Upper lobe of left lung (tissue), 4 donors: ENCODE results near the gene KCNH8.

ENCODE experiments used
- EP300 ChIP-seq, 4 donors: sonication (generic); formaldehyde crosslinking; IDR thresholded peaks; one replicate each; pipeline ENCODE4 v1.5.1; 2017; ENCODE audit warnings: antibody characterized with exemption in 4 of 4, control low read depth in 2 of 4
- POLR2A ChIP-seq, 4 donors: fragments of 450-650 bp; IDR thresholded peaks; one replicate each; pipeline ENCODE4 v1.5.1; 2016 to 2017; ENCODE audit warnings: antibody characterized with exemption in 4 of 4, mild to moderate bottlenecking in 2 of 4
- TF ChIP-seq, protein P1 (sequence below), 6 experiments: fragments of 450-650 bp in 4 of 6; fragments of 200-600 bp in 2 of 6; sonication (generic) in 2 of 6; IDR thresholded peaks; one replicate each; pipeline ENCODE4 v1.5.1; 2016 to 2019; ENCODE audit warnings: antibody characterized with exemption in 6 of 6

DNA sequence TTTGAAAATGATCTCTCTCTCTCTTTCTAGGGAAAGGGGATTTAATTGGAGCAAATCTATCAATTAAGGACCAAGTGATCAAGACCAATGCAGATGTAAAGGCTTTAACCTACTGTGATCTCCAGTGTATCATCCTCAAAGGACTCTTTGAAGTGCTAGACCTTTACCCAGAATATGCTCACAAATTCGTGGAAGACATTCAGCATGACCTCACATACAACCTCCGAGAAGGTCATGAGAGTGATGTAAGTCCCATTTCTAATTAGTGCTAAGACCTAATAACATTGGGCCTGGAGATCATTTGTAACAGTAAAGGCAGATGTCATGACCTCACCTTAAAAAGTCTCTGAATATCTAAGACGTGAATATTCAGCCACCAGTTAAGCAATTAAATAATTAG lies 308.4 kb downstream of the KCNH8 start:
- TF ChIP-seq EP300 (IDR thresholded peaks at IDR 0.05), result no peak
- no peak for TF ChIP-seq POLR2A (IDR thresholded peaks at IDR 0.05)
- TF ChIP-seq, protein P1, sequence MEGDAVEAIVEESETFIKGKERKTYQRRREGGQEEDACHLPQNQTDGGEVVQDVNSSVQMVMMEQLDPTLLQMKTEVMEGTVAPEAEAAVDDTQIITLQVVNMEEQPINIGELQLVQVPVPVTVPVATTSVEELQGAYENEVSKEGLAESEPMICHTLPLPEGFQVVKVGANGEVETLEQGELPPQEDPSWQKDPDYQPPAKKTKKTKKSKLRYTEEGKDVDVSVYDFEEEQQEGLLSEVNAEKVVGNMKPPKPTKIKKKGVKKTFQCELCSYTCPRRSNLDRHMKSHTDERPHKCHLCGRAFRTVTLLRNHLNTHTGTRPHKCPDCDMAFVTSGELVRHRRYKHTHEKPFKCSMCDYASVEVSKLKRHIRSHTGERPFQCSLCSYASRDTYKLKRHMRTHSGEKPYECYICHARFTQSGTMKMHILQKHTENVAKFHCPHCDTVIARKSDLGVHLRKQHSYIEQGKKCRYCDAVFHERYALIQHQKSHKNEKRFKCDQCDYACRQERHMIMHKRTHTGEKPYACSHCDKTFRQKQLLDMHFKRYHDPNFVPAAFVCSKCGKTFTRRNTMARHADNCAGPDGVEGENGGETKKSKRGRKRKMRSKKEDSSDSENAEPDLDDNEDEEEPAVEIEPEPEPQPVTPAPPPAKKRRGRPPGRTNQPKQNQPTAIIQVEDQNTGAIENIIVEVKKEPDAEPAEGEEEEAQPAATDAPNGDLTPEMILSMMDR (IDR thresholded peaks at IDR 0.05), result no peak
